Bronchial epithelial cell (primary cell): ENCODE measurements around the gene UTP15. TPM values are rescaled to one million over a fixed set of nuclear protein-coding genes. Genes with fewer than 3 reads are reported as not detected.

Experiments used
- DNase-seq: peaks from one replicate; pipeline ENCODE4 v3.0.0-alpha.2; 2010; ENCODE audit warnings: low read depth
- FAIRE-seq: peaks from 2 replicates; lab custom pipeline; 2011; peaks lifted over from hg19 to GRCh38; lab: Jason Lieb, UNC
- H3K27me3 ChIP-seq: 2 replicates; pipeline ENCODE4 v1.5.1; 2011; ENCODE audit warnings: low read length; ENCODE audit not compliant: control insufficient read depth, insufficient read depth
- H3K36me3 ChIP-seq: 2 replicates; pipeline ENCODE4 v1.5.1; 2011; ENCODE audit warnings: low read length; ENCODE audit not compliant: control insufficient read depth, insufficient read depth
- H3K4me3 ChIP-seq: 2 replicates; pipeline ENCODE4 v1.5.1; 2011; ENCODE audit warnings: mild to moderate bottlenecking, low read depth, low read length, control low read depth
- CTCF ChIP-seq: IDR thresholded peaks from 2 replicates; pipeline ENCODE4 v1.5.1; 2011; ENCODE audit warnings: mild to moderate bottlenecking, moderate library complexity, low read length, control low read depth, inconsistent platforms; ENCODE audit not compliant: insufficient read depth, severe bottlenecking
- total RNA-seq: library from RNA; depleted of rRNA; stranded (reverse); fragments of >200 nt; gene quantifications from 2 replicates; pipeline ENCODE4 v1.2.1, GENCODE V29; 2014

UTP15 gene
- 23.6 and 45.0 TPM in 2 replicates for total RNA-seq

- no peak for FAIRE-seq
- peaks cover 2% of the 10 kb centered on the region for H3K36me3 ChIP-seq
- TF ChIP-seq CTCF: no peak
Observed at GRCh38 chr5:73565139-73565968, at the start of gene UTP15, which contains the start of gene ANKRA2. Gene UTP15, plus strand, starts transcription at chr5:73565743. Its CDS starts 1,602 bp downstream, at chr5:73567345. Gene ANKRA2, minus strand, starts transcription at chr5:73565639. Its CDS starts 2,758 bp downstream, at chr5:73562881.

GRCh38 chr5:73519531-73520283 lies 45.8 kb upstream of the UTP15 start:
- no peaks in the 10 kb centered on the region for H3K36me3 ChIP-seq
- no peak for FAIRE-seq
- H3K27me3 ChIP-seq: no peaks in the 10 kb centered on the region
- peak; percentile 85 for TF ChIP-seq CTCF
- peak; percentile 79 for DNase-seq
- no peak overlapping the region for H3K4me3 ChIP-seq

More at GRCh38 chr5:73565139-73565968, at the start of gene UTP15, which contains the start of gene ANKRA2:
- no peaks in the 10 kb centered on the region for H3K27me3 ChIP-seq
- peak; percentile 90 for DNase-seq
- H3K4me3 ChIP-seq: peak within 1 kb of the TSS; percentile 81

GRCh38 chr5:73522989-73523388 lies 42.6 kb upstream of the UTP15 start:
- no peak for TF ChIP-seq CTCF
- FAIRE-seq: no peak
- no peak overlapping the region for H3K4me3 ChIP-seq
- H3K36me3 ChIP-seq: no peaks in the 10 kb centered on the region
- H3K27me3 ChIP-seq: no peaks in the 10 kb centered on the region
- DNase-seq: peak; percentile 64

GRCh38 chr5:73523861-73524260 lies 41.7 kb upstream of the UTP15 start:
- no peak for TF ChIP-seq CTCF
- H3K4me3 ChIP-seq: no peak overlapping the region
- no peaks in the 10 kb centered on the region for H3K27me3 ChIP-seq
- no peak for FAIRE-seq
- no peak for DNase-seq
- no peaks in the 10 kb centered on the region for H3K36me3 ChIP-seq

- no peak for DNase-seq
- Histone ChIP-seq H3K27me3 (no peaks in the 10 kb centered on the region), H3K4me3 (no peak overlapping the region), H3K36me3 (no peaks in the 10 kb centered on the region)
- no peak for FAIRE-seq
- no peak for TF ChIP-seq CTCF
Observed at GRCh38 chr5:73525606-73526203, 39.8 kb upstream of the UTP15 start.
